Endothelial cell (in vitro differentiated cells): ENCODE measurements around the gene ST8SIA1. TPM values are rescaled to one million over a fixed set of nuclear protein-coding genes. Genes with fewer than 3 reads are reported as not detected.
"Not testable (repeated sequence)": the region's sequence is repeated elsewhere in the genome, so short reads cannot be mapped to it uniquely, and the experiment has no call there.

Experiments used
- DNase-seq: peaks from one replicate; pipeline ENCODE4 v3.0.0; 2021; ENCODE audit warnings: low spot score
- H3K27ac Mint-ChIP-seq: one replicate; pipeline ENCODE4 v1.8.0; 2021; ENCODE audit warnings: mixed read lengths, inconsistent platforms; ENCODE audit not compliant: unreplicated experiment
- H3K27me3 Mint-ChIP-seq: one replicate; pipeline ENCODE4 v1.8.0; 2021; ENCODE audit warnings: mild to moderate bottlenecking, moderate library complexity, mixed read lengths, inconsistent platforms; ENCODE audit not compliant: unreplicated experiment
- H3K36me3 Mint-ChIP-seq: one replicate; pipeline ENCODE4 v1.8.0; 2021; ENCODE audit warnings: mild to moderate bottlenecking, low read depth, mixed read lengths, inconsistent platforms; ENCODE audit not compliant: unreplicated experiment
- H3K4me1 Mint-ChIP-seq: one replicate; pipeline ENCODE4 v1.8.0; 2021; ENCODE audit warnings: mild to moderate bottlenecking, mixed read lengths, inconsistent platforms; ENCODE audit not compliant: unreplicated experiment
- H3K4me3 Mint-ChIP-seq: one replicate; pipeline ENCODE4 v1.8.0; 2021; ENCODE audit warnings: mild to moderate bottlenecking, mixed read lengths, inconsistent platforms; ENCODE audit not compliant: unreplicated experiment
- H3K9me3 Mint-ChIP-seq: one replicate; pipeline ENCODE4 v1.8.0; 2021; ENCODE audit warnings: mixed read lengths, inconsistent platforms; ENCODE audit not compliant: unreplicated experiment
- long read RNA-seq: library from polyadenylated mRNA; unstranded; transcript quantifications from one replicate; pipeline ENCODE4 v2.0.0, GENCODE V29; 2020; ENCODE audit not compliant: unreplicated experiment
- total RNA-seq: library from RNA; stranded (reverse); fragmentation: NEBNext Ultra II Directional; extraction: Animal tissue kit (Norgen Biotek cat#: 25700); gene quantifications from one replicate; pipeline ENCODE4 v1.2.1, GENCODE V29; 2021; ENCODE audit not compliant: unreplicated experiment
- TF ChIP-seq, protein P1 (sequence below): fragments of 200-600 bp; sonication (generic); IDR thresholded peaks from one replicate; pipeline ENCODE4 v1.5.0; 2021; ENCODE audit warnings: antibody characterized with exemption; ENCODE audit not compliant: unreplicated experiment

The ST8SIA1 gene
- total RNA-seq = 0.77 TPM
- long read RNA-seq = 0 reads

- peaks cover 15% of the 10 kb centered on the region for H3K4me1 Mint-ChIP-seq
- TF ChIP-seq, protein P1, sequence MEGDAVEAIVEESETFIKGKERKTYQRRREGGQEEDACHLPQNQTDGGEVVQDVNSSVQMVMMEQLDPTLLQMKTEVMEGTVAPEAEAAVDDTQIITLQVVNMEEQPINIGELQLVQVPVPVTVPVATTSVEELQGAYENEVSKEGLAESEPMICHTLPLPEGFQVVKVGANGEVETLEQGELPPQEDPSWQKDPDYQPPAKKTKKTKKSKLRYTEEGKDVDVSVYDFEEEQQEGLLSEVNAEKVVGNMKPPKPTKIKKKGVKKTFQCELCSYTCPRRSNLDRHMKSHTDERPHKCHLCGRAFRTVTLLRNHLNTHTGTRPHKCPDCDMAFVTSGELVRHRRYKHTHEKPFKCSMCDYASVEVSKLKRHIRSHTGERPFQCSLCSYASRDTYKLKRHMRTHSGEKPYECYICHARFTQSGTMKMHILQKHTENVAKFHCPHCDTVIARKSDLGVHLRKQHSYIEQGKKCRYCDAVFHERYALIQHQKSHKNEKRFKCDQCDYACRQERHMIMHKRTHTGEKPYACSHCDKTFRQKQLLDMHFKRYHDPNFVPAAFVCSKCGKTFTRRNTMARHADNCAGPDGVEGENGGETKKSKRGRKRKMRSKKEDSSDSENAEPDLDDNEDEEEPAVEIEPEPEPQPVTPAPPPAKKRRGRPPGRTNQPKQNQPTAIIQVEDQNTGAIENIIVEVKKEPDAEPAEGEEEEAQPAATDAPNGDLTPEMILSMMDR = no peak
- peak; percentile 22 for DNase-seq
- H3K4me3 Mint-ChIP-seq = peak within 1 kb of the TSS; percentile 92
- no peaks in the 10 kb centered on the region for H3K36me3 Mint-ChIP-seq
- H3K27me3 Mint-ChIP-seq = peaks cover 8% of the 10 kb centered on the region
- H3K27ac Mint-ChIP-seq = no peak within 1 kb of the TSS
- no peaks in the 10 kb centered on the region for H3K9me3 Mint-ChIP-seq
Observed at GRCh38 chr12:22334410-22335100, at the start of gene ST8SIA1. Gene ST8SIA1 (minus strand): TSS chr12:22334707. CDS start chr12:22334232, 475 bp downstream.

DNA sequence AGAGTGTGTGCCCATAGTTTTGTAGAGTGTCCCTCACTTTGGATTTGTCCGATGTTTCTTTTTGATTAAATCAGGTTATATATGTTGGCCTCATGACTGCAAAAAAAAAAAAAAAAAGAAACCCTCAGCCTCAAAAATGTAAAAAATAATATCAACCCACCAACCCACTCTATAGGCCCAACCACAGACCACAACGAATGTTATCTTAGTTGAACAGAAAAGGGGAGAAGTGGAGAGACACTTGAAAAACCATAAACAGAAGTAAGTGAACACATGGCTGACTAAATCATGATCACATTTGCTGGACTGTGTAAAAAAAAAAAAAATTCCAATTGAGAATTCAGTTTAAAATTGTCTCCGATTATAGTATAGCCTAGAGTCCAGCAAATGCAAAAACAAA is 45.5 kb upstream of the ST8SIA1 start:
- Mint-ChIP-seq H3K27me3 (no peaks in the 10 kb centered on the region), H3K4me1 (no peaks in the 10 kb centered on the region), H3K4me3 (no peak overlapping the region), H3K9me3 (no peaks in the 10 kb centered on the region), H3K36me3 (no peaks in the 10 kb centered on the region), H3K27ac (no peak overlapping the region)
- TF ChIP-seq, protein P1 = no peak
- DNase-seq = no peak

DNA sequence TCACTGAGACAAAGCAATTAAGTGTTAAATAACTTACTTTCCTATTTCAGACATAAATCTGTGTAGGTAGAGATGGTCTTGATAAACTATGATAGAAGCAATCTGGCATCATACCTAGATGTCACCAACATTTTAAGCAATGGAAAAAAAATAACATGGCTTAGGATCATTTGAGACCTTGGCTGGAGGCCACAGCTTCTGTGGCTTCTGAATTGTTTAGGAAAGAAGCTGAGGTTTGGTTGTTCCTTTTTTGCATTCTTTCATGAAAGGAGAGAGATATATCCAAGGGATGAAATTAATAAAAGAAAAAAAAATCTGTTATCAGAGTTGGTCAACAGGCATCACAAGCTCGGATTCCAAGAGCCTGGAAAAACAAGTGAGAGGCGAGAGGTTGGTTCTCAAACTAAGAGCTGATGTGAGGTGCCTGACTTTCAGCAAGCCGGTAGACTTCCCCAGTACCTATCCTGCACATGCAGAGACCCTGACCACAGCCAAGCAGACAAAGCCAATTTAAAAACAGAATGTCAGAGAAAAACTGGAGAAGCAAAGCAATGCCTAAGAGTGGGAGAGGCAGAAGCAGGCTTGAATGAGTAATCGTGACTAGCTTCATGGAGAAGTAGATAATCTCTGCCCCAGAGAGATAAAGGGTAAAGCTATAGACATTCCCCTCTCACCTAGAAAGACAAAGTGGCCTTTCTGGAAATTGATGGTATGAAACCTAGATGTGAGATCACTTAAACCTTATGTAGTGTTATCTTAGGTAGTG is 43.4 kb upstream of the ST8SIA1 start:
- Mint-ChIP-seq H3K27me3 (no peaks in the 10 kb centered on the region), H3K27ac (no peak overlapping the region), H3K9me3 (no peaks in the 10 kb centered on the region), H3K4me3 (no peak overlapping the region), H3K36me3 (no peaks in the 10 kb centered on the region), H3K4me1 (no peaks in the 10 kb centered on the region)
- TF ChIP-seq, protein P1 = no peak
- no peak for DNase-seq

DNA sequence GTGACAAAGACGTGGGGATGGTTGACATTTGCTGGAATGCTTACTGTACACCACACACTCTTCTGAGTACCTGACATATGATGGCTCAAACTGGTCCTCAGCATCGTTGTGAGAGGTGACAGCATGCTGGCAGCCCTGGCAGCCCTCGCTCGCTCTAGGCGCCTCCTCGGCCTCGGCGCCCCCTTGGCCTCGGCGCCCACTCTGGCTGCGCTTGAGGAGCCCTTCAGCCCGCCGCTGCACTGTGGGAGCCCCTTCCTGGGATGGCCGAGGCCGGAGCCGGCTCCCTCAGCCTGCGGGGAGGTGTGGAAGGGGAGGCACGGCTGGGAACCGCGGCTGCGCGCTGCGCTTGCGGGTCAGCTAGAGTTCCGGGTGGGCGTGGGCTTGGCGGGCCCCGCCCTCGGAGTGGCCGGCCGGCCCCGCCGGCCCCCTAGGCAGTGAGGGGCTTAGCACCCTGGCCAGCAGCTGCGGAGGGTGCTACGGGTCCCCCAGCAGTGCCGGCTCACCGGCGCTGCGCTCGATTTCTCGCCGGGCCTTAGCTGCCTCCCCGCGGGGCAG is 42.2 kb upstream of the ST8SIA1 start:
- H3K36me3 Mint-ChIP-seq, H3K27ac Mint-ChIP-seq, H3K4me3 Mint-ChIP-seq, H3K27me3 Mint-ChIP-seq, DNase-seq, H3K9me3 Mint-ChIP-seq, H3K4me1 Mint-ChIP-seq: not testable (repeated sequence)

- H3K4me3 Mint-ChIP-seq = no peak overlapping the region
- no peaks in the 10 kb centered on the region for H3K4me1 Mint-ChIP-seq
- H3K27ac Mint-ChIP-seq = no peak overlapping the region
- no peak for DNase-seq
- H3K36me3 Mint-ChIP-seq = no peaks in the 10 kb centered on the region
- H3K9me3 Mint-ChIP-seq = no peaks in the 10 kb centered on the region
- TF ChIP-seq, protein P1 = no peak
- no peaks in the 10 kb centered on the region for H3K27me3 Mint-ChIP-seq
Observed at GRCh38 chr12:22374508-22374907, 40.0 kb upstream of the ST8SIA1 start.
